ENCODE measurements around the gene SLC12A3.

Gene SLC12A3

GRCh38 chr16:56886296-56886695 lies 21.3 kb downstream of the SLC12A3 start:
- TF ChIP-seq POLR2A (IDR thresholded peaks at IDR 0.05; ENCODE audit: extremely low read depth, insufficient read length) (no peak), MAX (IDR thresholded peaks at IDR 0.05; ENCODE audit: low read depth, low read length) (no peak), CTCF (IDR thresholded peaks at IDR 0.05; ENCODE audit: low read depth, low read length) (no peak), MYC (IDR thresholded peaks at IDR 0.05; ENCODE audit: low read depth, low read length) (no peak)
- DNase-seq (ENCODE audit: low read depth) = no peak
- no peak overlapping the region for H3K4me3 ChIP-seq (ENCODE audit: low read depth, low read length)

GRCh38 chr16:56886826-56887225 lies 21.8 kb downstream of the SLC12A3 start:
- TF ChIP-seq CTCF (IDR thresholded peaks at IDR 0.05; ENCODE audit: low read depth, low read length) (no peak), MAX (IDR thresholded peaks at IDR 0.05; ENCODE audit: low read depth, low read length) (no peak), POLR2A (IDR thresholded peaks at IDR 0.05; ENCODE audit: extremely low read depth, insufficient read length) (no peak), MYC (IDR thresholded peaks at IDR 0.05; ENCODE audit: low read depth, low read length) (no peak)
- no peak for DNase-seq (ENCODE audit: low read depth)
- no peak overlapping the region for H3K4me3 ChIP-seq (ENCODE audit: low read depth, low read length)

DNA sequence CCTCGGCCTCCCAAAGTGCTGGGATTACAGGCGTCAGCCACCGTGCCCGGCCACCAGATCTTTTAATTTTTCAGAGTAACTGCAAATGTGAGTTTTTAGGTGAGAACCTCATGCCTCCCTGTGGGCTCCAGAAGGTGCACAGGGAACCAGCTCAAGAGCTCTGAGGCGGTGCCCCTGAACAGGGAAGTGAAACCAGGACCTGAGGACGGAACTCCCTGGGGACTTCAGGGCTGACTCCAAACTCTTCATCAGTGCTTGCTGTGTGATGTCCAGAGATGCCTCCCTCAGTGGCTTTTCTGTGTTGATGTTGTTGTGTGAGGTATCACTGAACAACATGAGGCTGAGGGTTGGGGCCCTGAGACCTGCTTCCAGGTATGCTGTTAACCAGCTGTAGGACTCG lies 23.8 kb downstream of the SLC12A3 start:
- H3K4me3 ChIP-seq (ENCODE audit: low read depth, low read length) = no peak overlapping the region
- peak; percentile 91 for DNase-seq (ENCODE audit: low read depth)
- TF ChIP-seq MYC (IDR thresholded peaks at IDR 0.05; ENCODE audit: low read depth, low read length) (no peak), POLR2A (IDR thresholded peaks at IDR 0.05; ENCODE audit: extremely low read depth, insufficient read length) (no peak), CTCF (IDR thresholded peaks at IDR 0.05; ENCODE audit: low read depth, low read length) (no peak), MAX (IDR thresholded peaks at IDR 0.05; ENCODE audit: low read depth, low read length) (no peak)

DNA sequence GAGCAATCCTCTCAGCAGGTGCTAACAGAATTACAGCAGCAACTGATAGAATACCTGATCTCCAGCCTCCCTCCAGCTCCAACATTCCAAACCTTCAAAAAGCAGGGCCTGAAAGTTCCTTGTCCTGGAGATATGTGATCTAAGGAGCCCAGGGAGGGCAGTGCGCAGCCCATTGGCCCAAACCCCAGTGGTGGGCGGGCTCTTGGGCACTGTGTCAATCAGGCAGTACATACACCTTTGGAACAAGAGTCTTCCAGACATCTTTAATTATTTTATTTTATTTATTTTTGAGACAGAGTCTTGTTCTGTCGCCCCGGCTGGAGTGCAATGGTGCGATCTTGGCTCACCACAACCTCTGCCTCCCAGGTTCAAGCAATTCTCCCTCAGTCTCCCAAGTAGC lies 24.2 kb downstream of the SLC12A3 start:
- DNase-seq (ENCODE audit: low read depth) = no peak
- no peak overlapping the region for H3K4me3 ChIP-seq (ENCODE audit: low read depth, low read length)
- TF ChIP-seq MAX (IDR thresholded peaks at IDR 0.05; ENCODE audit: low read depth, low read length) = no peak
- TF ChIP-seq CTCF (IDR thresholded peaks at IDR 0.05; ENCODE audit: low read depth, low read length) = no peak
- TF ChIP-seq POLR2A (IDR thresholded peaks at IDR 0.05; ENCODE audit: extremely low read depth, insufficient read length) = no peak
- no peak for TF ChIP-seq MYC (IDR thresholded peaks at IDR 0.05; ENCODE audit: low read depth, low read length)

- no peak for TF ChIP-seq CTCF (IDR thresholded peaks at IDR 0.05; ENCODE audit: low read depth, low read length)
- TF ChIP-seq POLR2A (IDR thresholded peaks at IDR 0.05; ENCODE audit: extremely low read depth, insufficient read length) = no peak
- no peak for TF ChIP-seq MYC (IDR thresholded peaks at IDR 0.05; ENCODE audit: low read depth, low read length)
- no peak for DNase-seq (ENCODE audit: low read depth)
Measured at GRCh38 chr16:56891685-56892084, 26.7 kb downstream of the SLC12A3 start.

DNA sequence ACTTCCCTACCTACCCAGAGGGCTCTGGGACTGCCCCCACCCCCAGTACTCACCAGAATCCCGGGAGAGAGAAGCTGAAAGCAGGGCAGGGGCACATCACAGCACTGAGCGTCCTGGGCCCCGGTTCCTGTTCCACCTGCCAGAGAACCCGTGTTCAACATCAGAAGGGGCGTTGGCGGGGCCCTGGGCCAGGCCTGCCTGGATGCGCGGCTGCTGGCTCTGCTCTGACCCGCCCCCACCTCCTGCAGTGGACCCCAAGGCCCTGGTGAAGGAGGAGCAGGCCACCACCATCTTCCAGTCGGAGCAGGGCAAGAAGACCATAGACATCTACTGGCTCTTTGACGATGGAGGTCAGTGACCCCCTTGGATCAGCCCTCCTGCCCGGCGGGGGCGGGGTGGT lies 27.7 kb downstream of the SLC12A3 start:
- no peak for DNase-seq (ENCODE audit: low read depth)
- TF ChIP-seq POLR2A (IDR thresholded peaks at IDR 0.05; ENCODE audit: extremely low read depth, insufficient read length) (no peak), CTCF (IDR thresholded peaks at IDR 0.05; ENCODE audit: low read depth, low read length) (no peak), MYC (IDR thresholded peaks at IDR 0.05; ENCODE audit: low read depth, low read length) (no peak), MAX (IDR thresholded peaks at IDR 0.05; ENCODE audit: low read depth, low read length) (no peak)
- no peak overlapping the region for H3K4me3 ChIP-seq (ENCODE audit: low read depth, low read length)

More at GRCh38 chr16:56891685-56892084, 26.7 kb downstream of the SLC12A3 start:
- H3K4me3 ChIP-seq (ENCODE audit: low read depth, low read length) = no peak overlapping the region

All from NB4 (cell line).